ENCODE measurements around the gene AUP1. TPM values are rescaled to one million over a fixed set of nuclear protein-coding genes. Genes with fewer than 3 reads are reported as not detected.

The AUP1 gene
- total RNA-seq, 4 donors from 2014 or later: 96.9 to 109 (median 102) TPM

- no peak for TF ChIP-seq CTCF (IDR thresholded peaks at IDR 0.05; ENCODE audit: low read depth)
Measured at GRCh38 chr2:74501335-74502071, 28.0 kb downstream of the AUP1 start.

DNA sequence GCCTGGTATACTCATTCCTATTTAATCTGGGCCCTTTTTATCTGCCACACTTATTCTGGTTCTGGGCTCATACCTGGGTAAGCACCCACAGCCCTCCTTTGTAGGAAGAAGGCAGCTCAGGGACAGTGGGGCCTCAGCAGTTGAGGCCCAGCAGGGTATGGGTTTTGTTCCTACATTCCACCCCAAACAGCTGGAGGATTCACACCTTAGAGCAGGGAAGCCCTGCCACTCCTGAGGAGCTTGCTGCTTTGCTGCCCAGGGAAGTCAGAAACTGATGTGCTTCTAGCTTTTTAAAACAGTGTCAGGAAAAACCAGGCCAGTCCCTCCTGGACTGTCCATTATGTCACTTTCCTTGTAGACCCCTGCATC, 28.9 kb downstream of the AUP1 start:
- TF ChIP-seq CTCF (IDR thresholded peaks at IDR 0.05; ENCODE audit: low read depth): no peak

DNA sequence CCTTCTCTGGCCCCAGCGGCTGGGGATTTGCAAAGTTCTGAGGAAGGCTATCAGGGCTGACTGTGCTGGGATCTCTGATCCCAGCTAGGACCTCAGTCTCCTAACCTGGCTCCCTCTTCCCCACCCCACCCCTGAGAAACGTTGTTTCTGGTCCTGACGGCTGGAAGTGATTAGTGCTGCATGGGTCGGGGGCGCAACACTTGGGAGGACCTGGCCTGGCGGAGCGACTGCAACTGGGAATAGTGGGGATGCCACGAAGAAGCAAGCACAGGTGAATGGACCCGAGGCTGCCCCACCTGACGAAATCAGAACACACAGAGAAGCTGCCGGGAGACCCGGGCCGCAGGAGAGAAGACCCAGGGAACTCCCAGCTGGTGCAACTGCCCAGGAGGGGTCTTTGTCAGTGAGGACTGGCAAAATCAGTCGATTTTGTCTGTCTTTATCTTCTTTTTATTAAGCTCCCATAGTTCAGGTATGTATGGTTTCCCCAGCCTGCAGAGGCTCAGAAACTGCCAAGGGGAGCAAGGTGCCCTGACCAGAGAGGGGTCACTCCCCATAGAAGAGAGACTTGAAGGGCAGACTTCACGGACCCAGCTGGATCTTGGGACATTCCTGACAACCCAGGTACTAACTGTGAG, 29.4 kb downstream of the AUP1 start:
- no peak for TF ChIP-seq CTCF (IDR thresholded peaks at IDR 0.05; ENCODE audit: low read depth)

GRCh38 chr2:74499267-74499939, 30.1 kb downstream of the AUP1 start, which contains the start of gene LBX2:
Gene LBX2, minus strand, starts transcription at chr2:74499603. Its CDS starts 66 bp downstream, at chr2:74499537.
- no peak for TF ChIP-seq CTCF (IDR thresholded peaks at IDR 0.05; ENCODE audit: low read depth)

- no peak for TF ChIP-seq CTCF (IDR thresholded peaks at IDR 0.05; ENCODE audit: low read depth)
Measured at GRCh38 chr2:74498500-74499266, 30.8 kb downstream of the AUP1 start.

GRCh38 chr2:74497777-74498499, 31.6 kb downstream of the AUP1 start:
- TF ChIP-seq CTCF (IDR thresholded peaks at IDR 0.05; ENCODE audit: low read depth): no peak
